OCI-LY1 (cell line): ENCODE results near the gene SPAG9.

Experiments used
- CTCF ChIP-seq: fragments of 200-600 bp; sonication (generic), shearing (Covaris generic); IDR thresholded peaks from 2 replicates; pipeline ENCODE4 v1.5.1; 2017; ENCODE audit warnings: mild to moderate bottlenecking, antibody characterized with exemption, low read length, moderate library complexity, mixed read lengths
- EZH2 ChIP-seq: fragments of 200-600 bp; sonication (generic), shearing (Covaris generic); IDR thresholded peaks from 2 replicates; pipeline ENCODE4 v1.8.0; 2017; ENCODE audit warnings: borderline replicate concordance, mixed run types, mild to moderate bottlenecking, antibody characterized with exemption, low read length, moderate library complexity, mixed read lengths

- TF ChIP-seq CTCF, result no peak
- TF ChIP-seq EZH2, result no peak
Observed at GRCh38 chr17:51120357-51120738, 320 bp downstream of the SPAG9 start.
